Liver (tissue), 9 donors: ENCODE data around the gene MAPK11. TPM values are rescaled to one million over a fixed set of nuclear protein-coding genes. Genes with fewer than 3 reads are reported as not detected.

ENCODE experiments used
- DNase-seq: peaks from one replicate; pipeline ENCODE4 v3.0.0-alpha.2; 2017; ENCODE audit warnings: low spot score
- H3K27ac ChIP-seq, 2 donors: one replicate each; pipeline ENCODE4 v1.7.0; 2013; ENCODE audit warnings: inconsistent platforms in 2 of 2, low read length in 2 of 2, control low read depth in 1 of 2, low read depth in 1 of 2, mild to moderate bottlenecking in 1 of 2
- H3K27me3 ChIP-seq, 4 donors: one replicate each; pipeline versions ENCODE4 v1.6.1 to v1.7.0; 2013; ENCODE audit warnings: low read length in 3 of 4, inconsistent platforms in 1 of 4, mild to moderate bottlenecking in 1 of 4, moderate library complexity in 1 of 4; ENCODE audit not compliant: control insufficient read depth in 4 of 4, insufficient read depth in 4 of 4
- H3K36me3 ChIP-seq, 4 donors: one replicate each; pipeline versions ENCODE4 v1.6.1 to v1.7.0; 2013; ENCODE audit warnings: low read length in 3 of 4, mild to moderate bottlenecking in 3 of 4, low read depth in 1 of 4, moderate library complexity in 1 of 4; ENCODE audit not compliant: control insufficient read depth in 4 of 4, insufficient read depth in 3 of 4
- H3K4me1 ChIP-seq, 4 donors: one replicate each; pipeline versions ENCODE4 v1.6.1 to v1.7.0; 2013; ENCODE audit warnings: low read length in 3 of 4, mild to moderate bottlenecking in 3 of 4, moderate library complexity in 1 of 4; ENCODE audit not compliant: control insufficient read depth in 4 of 4, insufficient read depth in 4 of 4
- H3K4me3 ChIP-seq, 3 donors: one replicate each; pipeline versions ENCODE4 v1.6.1 to v1.7.0; 2013; ENCODE audit warnings: low read length in 3 of 3, control low read depth in 1 of 3, low read depth in 1 of 3, mild to moderate bottlenecking in 1 of 3
- H3K9ac ChIP-seq, 2 donors: one replicate each; pipeline ENCODE4 v1.7.0; 2013; ENCODE audit warnings: low read length in 2 of 2, mild to moderate bottlenecking in 2 of 2, moderate library complexity in 2 of 2, control low read depth in 1 of 2, low read depth in 1 of 2
- H3K9me3 ChIP-seq, 4 donors: one replicate each; pipeline versions ENCODE4 v1.6.1 to v1.7.0; 2013; ENCODE audit warnings: low read length in 3 of 4; ENCODE audit not compliant: control insufficient read depth in 4 of 4
- ATF3 ChIP-seq: IDR thresholded peaks from 2 replicates; pipeline ENCODE4 v1.6.1; 2016; ENCODE audit warnings: antibody characterized with exemption
- CTCF ChIP-seq: fragments of 150-350 bp; IDR thresholded peaks from 2 replicates; pipeline ENCODE4 v1.5.1; 2017; ENCODE audit warnings: improper control_type of control experiment, low read depth, low read length; ENCODE audit not compliant: missing input control
- EGR1 ChIP-seq, 2 donors: IDR thresholded peaks; 2 replicates each; pipeline ENCODE4 v1.6.1; 2016 to 2018; ENCODE audit warnings: antibody characterized with exemption in 2 of 2, low read depth in 2 of 2
- FOXA1 ChIP-seq: IDR thresholded peaks from 2 replicates; pipeline ENCODE4 v1.6.1; 2016; ENCODE audit warnings: antibody characterized with exemption
- FOXA2 ChIP-seq: IDR thresholded peaks from 2 replicates; pipeline ENCODE4 v1.6.1; 2016; ENCODE audit warnings: antibody characterized with exemption
- GABPA ChIP-seq, 2 donors: IDR thresholded peaks in 1 of 2; conservative IDR thresholded peaks in 1 of 2; 2 replicates each; pipeline ENCODE4 v1.6.1; 2016; ENCODE audit warnings: antibody characterized with exemption in 2 of 2, mild to moderate bottlenecking in 1 of 2, moderate library complexity in 1 of 2
- HNF4A ChIP-seq, 2 donors: conservative IDR thresholded peaks; 2 replicates each; pipeline ENCODE4 v1.6.1; 2016; ENCODE audit warnings: antibody characterized with exemption in 2 of 2, mild to moderate bottlenecking in 2 of 2
- HNF4G ChIP-seq: IDR thresholded peaks from 2 replicates; pipeline ENCODE4 v1.6.1; 2016; ENCODE audit warnings: antibody characterized with exemption
- JUND ChIP-seq, 2 donors: IDR thresholded peaks; 2 replicates each; pipeline ENCODE4 v1.6.1; 2016; ENCODE audit warnings: antibody characterized with exemption in 2 of 2
- MAX ChIP-seq: IDR thresholded peaks from 2 replicates; pipeline ENCODE4 v1.6.1; 2016; ENCODE audit warnings: antibody characterized with exemption
- NR2F2 ChIP-seq: IDR thresholded peaks from 2 replicates; pipeline ENCODE4 v1.6.1; 2016; ENCODE audit warnings: antibody characterized with exemption
- RAD21 ChIP-seq, 2 donors: IDR thresholded peaks; 2 replicates each; pipeline ENCODE4 v1.6.1; 2016; ENCODE audit warnings: antibody characterized with exemption in 2 of 2, mild to moderate bottlenecking in 2 of 2
- REST ChIP-seq: IDR thresholded peaks from 2 replicates; pipeline ENCODE4 v1.6.1; 2016; ENCODE audit warnings: antibody characterized with exemption, mild to moderate bottlenecking
- RXRA ChIP-seq, 2 donors: IDR thresholded peaks; 2 replicates each; pipeline ENCODE4 v1.6.1; 2017 to 2018; ENCODE audit warnings: antibody characterized with exemption in 2 of 2, mild to moderate bottlenecking in 1 of 2
- SP1 ChIP-seq: IDR thresholded peaks from 2 replicates; pipeline ENCODE4 v1.6.1; 2018; ENCODE audit warnings: antibody characterized with exemption, mild to moderate bottlenecking
- TAF1 ChIP-seq: conservative IDR thresholded peaks from 2 replicates; pipeline ENCODE4 v1.6.1; 2016; ENCODE audit warnings: antibody characterized with exemption, mild to moderate bottlenecking
- YY1 ChIP-seq: IDR thresholded peaks from 2 replicates; pipeline ENCODE4 v1.6.1; 2016; ENCODE audit warnings: antibody characterized with exemption, mild to moderate bottlenecking
- ZBTB33 ChIP-seq: IDR thresholded peaks from 2 replicates; pipeline ENCODE4 v1.6.1; 2016; ENCODE audit warnings: antibody characterized with exemption
- WGBS: extraction: QIAGEN DNeasy Blood & Tissue Kit; methylation state at CpG from one replicate; pipeline ENCODE4 v1.1.7; 2013; 5-methylcytosine and 5-hydroxymethylcytosine counted together
- polyA plus RNA-seq, 2 donors: library from polyadenylated mRNA; stranded (reverse) in 1 of 2; unstranded in 1 of 2; fragments of 200-250 nt in 1 of 2; fragments of >200 nt in 1 of 2; fragmentation: Nextera tagmentation in 1 of 2; extraction: Ambion mirVana in 1 of 2; gene quantifications; one replicate each; pipeline versions ENCODE4 v1.2.1 to v1.2.3, GENCODE V29; 2013 to 2015
- total RNA-seq, 2 donors: library from RNA; depleted of rRNA; stranded (reverse); fragments of >200 nt; gene quantifications; one replicate each; pipeline ENCODE4 v1.2.3, GENCODE V29; 2014
- donor health status: healthy.
- donor health status: healthy.
- donor health status: healthy.
- donor health status: healthy.
- donor health status: healthy.

The MAPK11 gene
- total and polyA plus RNA-seq, 4 donors = 0.65 to 2.0 (median 1.0) TPM

GRCh38 chr22:50281384-50281760 lies 11.2 kb upstream of the MAPK11 start:
- Histone ChIP-seq H3K9ac (no peak overlapping the region), H3K4me1 (no peaks in the 10 kb centered on the region), H3K27ac (no peak overlapping the region), H3K36me3 (peaks cover 18 to 82% (median 41%) of the 10 kb centered on the region in 4 donors), H3K9me3 (no peaks in the 10 kb centered on the region), H3K4me3 (no peak overlapping the region), H3K27me3 (no peaks in the 10 kb centered on the region)
- DNase-seq = no peak
- TF ChIP-seq RXRA (IDR thresholded peaks at IDR 0.05) (no peak), JUND (IDR thresholded peaks at IDR 0.05) (no peak), NR2F2 (no peak), ATF3 (no peak), TAF1 (no peak), SP1 (no peak), YY1 (no peak), HNF4A (conservative IDR thresholded peaks at IDR 0.05) (no peak), FOXA1 (no peak), FOXA2 (no peak), RAD21 (IDR thresholded peaks at IDR 0.05) (no peak), ZBTB33 (no peak), EGR1 (IDR thresholded peaks at IDR 0.05; ENCODE audit: low read depth in 2 of 2) (no peak), MAX (no peak)
- WGBS = 96% methylated on average over 36 of the region's 36 CpGs

- H3K9ac ChIP-seq = no peak overlapping the region
- no peak overlapping the region for H3K27ac ChIP-seq
- H3K9me3 ChIP-seq = no peaks in the 10 kb centered on the region
- peaks cover 18 to 80% (median 40%) of the 10 kb centered on the region in 4 donors for H3K36me3 ChIP-seq
- WGBS = 96% methylated on average over 47 of the region's 47 CpGs
- no peak overlapping the region for H3K4me3 ChIP-seq
- TF ChIP-seq CTCF = no peak
- TF ChIP-seq TAF1 = no peak
- TF ChIP-seq RAD21 (IDR thresholded peaks at IDR 0.05) = no peak
- TF ChIP-seq SP1 = no peak
- TF ChIP-seq JUND (IDR thresholded peaks at IDR 0.05) = no peak
- TF ChIP-seq FOXA2 = no peak
- TF ChIP-seq RXRA (IDR thresholded peaks at IDR 0.05) = no peak
- TF ChIP-seq EGR1 (IDR thresholded peaks at IDR 0.05; ENCODE audit: low read depth in 2 of 2) = no peak
- TF ChIP-seq ZBTB33 = no peak
- no peak for TF ChIP-seq HNF4A (conservative IDR thresholded peaks at IDR 0.05)
- TF ChIP-seq YY1 = no peak
- TF ChIP-seq NR2F2 = no peak
- TF ChIP-seq MAX = no peak
- TF ChIP-seq HNF4G = no peak
- no peak for TF ChIP-seq REST
- TF ChIP-seq FOXA1 = no peak
- no peak for TF ChIP-seq GABPA (IDR thresholded peaks at IDR 0.05 in 1 of 2, conservative IDR thresholded peaks at IDR 0.05 in 1 of 2)
- TF ChIP-seq ATF3 = no peak
- H3K4me1 ChIP-seq = peaks cover 0 to 3% (median 1%) of the 10 kb centered on the region in 4 donors
- no peaks in the 10 kb centered on the region for H3K27me3 ChIP-seq
- DNase-seq = no peak
Observed at GRCh38 chr22:50280708-50281383, 10.7 kb upstream of the MAPK11 start.
